GM12891 (cell line): ENCODE results near the gene CDS2.
A peak's percentile ranks its signal among the peaks of the same experiment; 100 is the strongest.

Experiments
- DNase-seq: peaks from one replicate; pipeline ENCODE4 v3.0.0; 2011; ENCODE audit warnings: low spot score; ENCODE audit not compliant: insufficient read length
- FAIRE-seq: peaks from 2 replicates; lab custom pipeline; 2011; peaks lifted over from hg19 to GRCh38; lab: Jason Lieb, UNC
- PAX5 ChIP-seq: IDR thresholded peaks from 2 replicates; pipeline ENCODE4 v1.6.1; 2011; ENCODE audit warnings: low read length, moderate library complexity, mild to moderate bottlenecking; ENCODE audit not compliant: insufficient read depth, severe bottlenecking
- POLR2A ChIP-seq: IDR thresholded peaks from 2 replicates; pipeline ENCODE4 v1.6.1; 2011; ENCODE audit warnings: low read depth, low read length, control low read depth
- POLR2AphosphoS5 ChIP-seq: IDR thresholded peaks from 2 replicates; pipeline ENCODE4 v1.6.1; 2011; ENCODE audit warnings: low read depth, low read length, control low read depth
- POU2F2 ChIP-seq: IDR thresholded peaks from 2 replicates; pipeline ENCODE4 v1.6.1; 2011; ENCODE audit warnings: low read depth, mild to moderate bottlenecking, control low read depth, low read length, moderate library complexity
- SPI1 ChIP-seq: IDR thresholded peaks from 2 replicates; pipeline ENCODE4 v1.6.1; 2011; ENCODE audit warnings: low read depth, low read length, control low read depth
- TAF1 ChIP-seq: IDR thresholded peaks from 2 replicates; pipeline ENCODE4 v1.6.1; 2011; ENCODE audit warnings: low read depth, low read length, control low read depth

The CDS2 gene

GRCh38 chr20:5161536-5162164, 34.8 kb downstream of the CDS2 start:
- DNase-seq, result no peak
- TF ChIP-seq PAX5 (no peak), POLR2A (no peak), POLR2AphosphoS5 (no peak), TAF1 (no peak), POU2F2 (no peak), SPI1 (no peak)
- FAIRE-seq, result no peak

- no peak for FAIRE-seq
- no peak for TF ChIP-seq SPI1
- no peak for DNase-seq
These were observed 38.1 kb downstream of the CDS2 start for GRCh38 chr20:5164645-5165625.

- FAIRE-seq (no peak), DNase-seq (no peak)
- TF ChIP-seq POLR2A, result no peak
- no peak for TF ChIP-seq PAX5
- no peak for TF ChIP-seq POU2F2
- TF ChIP-seq POLR2AphosphoS5, result no peak
- no peak for TF ChIP-seq SPI1
- no peak for TF ChIP-seq TAF1
These were observed 42.0 kb downstream of the CDS2 start for GRCh38 chr20:5168651-5169396.

DNA sequence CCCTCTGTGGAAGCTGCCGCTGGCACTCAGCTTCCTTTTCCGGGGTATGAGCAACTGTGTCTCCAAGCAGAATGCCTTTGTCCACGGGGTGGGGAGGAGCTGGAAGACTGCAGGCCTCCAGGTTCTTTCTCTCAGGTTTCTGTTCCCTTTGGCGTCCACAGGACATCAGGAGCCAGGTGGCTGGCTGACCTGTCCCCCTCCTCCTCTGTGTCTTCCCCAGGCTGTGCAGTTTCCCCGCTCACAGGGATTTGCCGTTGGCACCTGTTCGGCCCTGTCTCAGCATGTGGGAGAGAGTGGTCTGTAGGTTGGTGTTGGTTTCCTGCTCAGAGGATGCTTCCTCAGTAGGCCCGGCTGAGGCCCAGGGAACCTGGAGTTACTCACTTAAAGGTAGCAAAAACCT, 43.5 kb downstream of the CDS2 start:
- TF ChIP-seq POU2F2, result no peak
- no peak for TF ChIP-seq TAF1
- no peak for TF ChIP-seq POLR2A
- TF ChIP-seq SPI1, result no peak
- TF ChIP-seq PAX5, result no peak
- no peak for TF ChIP-seq POLR2AphosphoS5
- DNase-seq, result no peak
- no peak for FAIRE-seq

DNA sequence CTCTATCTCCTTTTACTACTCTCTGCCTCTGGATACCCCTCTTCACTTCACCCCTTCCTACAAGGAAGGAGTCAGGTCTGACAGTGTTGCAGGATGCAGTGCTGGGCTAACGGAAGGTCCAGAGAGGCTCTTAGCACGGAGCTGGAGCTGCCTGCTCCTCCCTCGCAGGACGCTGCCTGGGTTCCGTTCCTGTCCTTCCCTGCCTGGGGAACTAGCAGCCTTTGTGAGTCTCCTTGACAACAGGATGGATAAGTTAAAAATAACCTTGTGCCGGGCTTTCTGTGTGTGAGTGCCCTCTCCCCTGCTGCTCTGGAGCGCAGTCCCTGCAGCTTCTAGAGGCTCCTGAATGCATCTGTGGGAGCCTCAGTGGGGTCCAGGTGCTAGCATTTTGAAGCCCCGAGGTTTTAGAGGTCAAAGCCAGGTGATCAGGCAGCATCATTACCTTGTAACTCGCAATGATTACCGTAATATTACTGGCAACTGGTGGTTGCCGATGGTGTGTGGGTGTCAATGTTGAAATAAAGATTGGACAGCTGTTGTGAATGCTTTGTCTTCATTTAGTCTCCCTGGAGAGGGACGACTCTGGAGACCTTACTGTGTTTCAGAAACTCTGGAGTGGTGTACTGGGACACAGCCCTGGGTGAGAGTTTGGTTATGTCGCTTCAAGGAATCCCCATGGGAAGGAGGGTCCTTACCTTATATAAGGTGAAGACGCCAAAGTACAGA, 44.4 kb downstream of the CDS2 start:
- TF ChIP-seq POLR2A, result no peak
- TF ChIP-seq PAX5, result no peak
- TF ChIP-seq SPI1, result no peak
- no peak for TF ChIP-seq TAF1
- no peak for TF ChIP-seq POLR2AphosphoS5
- no peak for TF ChIP-seq POU2F2
- DNase-seq, result no peak
- FAIRE-seq, result no peak

DNA sequence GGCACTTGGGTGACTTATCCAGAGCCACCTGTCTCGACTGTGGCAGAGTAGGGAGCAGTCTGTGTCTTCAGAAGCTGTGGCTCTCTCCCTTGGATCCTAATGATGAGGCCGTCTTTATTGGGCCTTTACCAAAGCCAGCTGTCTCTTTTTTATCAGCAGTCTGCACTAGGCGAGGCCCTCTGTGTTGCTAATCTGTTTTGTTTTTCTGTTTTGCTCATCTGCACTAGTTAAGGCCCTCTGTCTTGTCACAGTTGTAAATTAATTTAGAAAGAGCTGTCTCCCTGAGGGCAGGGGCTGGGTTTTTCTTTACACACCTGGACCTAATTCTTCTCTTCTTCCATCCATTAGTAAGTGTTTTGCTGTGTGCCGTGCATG, 45.0 kb downstream of the CDS2 start:
- TF ChIP-seq PAX5 (no peak), SPI1 (no peak)
- no peak for DNase-seq
- no peak for FAIRE-seq

DNA sequence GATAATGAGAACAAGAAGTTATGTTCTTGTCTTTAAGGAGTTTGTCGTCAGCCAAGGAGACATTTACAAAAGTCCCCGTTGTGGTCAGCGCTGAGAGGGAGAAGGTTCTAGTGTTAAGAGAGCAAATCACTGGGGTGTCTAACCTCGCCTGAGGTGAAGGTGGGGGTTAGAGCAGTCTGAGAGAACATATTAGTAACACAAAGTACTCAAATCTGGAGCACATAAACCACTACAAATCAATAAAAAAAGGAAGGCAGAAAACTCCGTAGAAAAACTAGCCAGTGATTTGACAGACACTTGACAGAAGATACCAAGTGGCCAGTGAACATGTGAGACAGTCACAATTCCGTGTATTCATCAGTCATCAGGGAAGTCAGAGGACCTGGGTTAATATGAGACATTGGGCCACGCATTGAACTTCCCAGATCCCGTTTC, 45.4 kb downstream of the CDS2 start:
- FAIRE-seq (no peak), DNase-seq (no peak)
- TF ChIP-seq POLR2A (no peak), SPI1 (0 out of 2 replicates have a peak, but pooled peaks have one; percentile 23), POU2F2 (no peak), PAX5 (no peak), POLR2AphosphoS5 (no peak), TAF1 (no peak)

DNA sequence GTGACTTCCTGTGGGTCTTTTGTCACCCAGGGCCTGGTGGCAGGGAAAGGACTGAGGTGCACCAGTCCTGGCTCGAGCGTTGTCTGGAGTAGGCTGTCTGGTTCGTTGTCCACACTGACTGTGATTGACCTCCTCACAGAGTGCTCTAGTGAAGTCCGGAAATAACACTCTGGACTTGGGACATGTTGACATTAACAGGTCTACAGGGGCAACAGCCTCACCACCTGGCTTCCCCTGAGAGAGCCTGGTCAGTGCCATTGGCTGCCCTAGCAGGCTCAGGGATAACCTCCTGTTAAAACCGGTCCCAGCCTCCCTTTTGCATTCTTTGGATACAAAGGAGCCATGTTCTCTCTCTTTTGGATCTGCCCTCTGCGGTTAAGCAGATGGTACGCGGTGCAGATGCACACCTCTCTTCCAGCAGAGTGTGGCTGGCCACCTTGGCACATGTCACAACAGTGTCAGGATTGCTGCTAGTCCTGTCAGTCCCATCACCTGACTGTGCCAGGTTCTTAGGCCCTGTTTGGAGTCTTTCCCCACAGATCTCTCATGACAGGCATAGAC, 46.2 kb downstream of the CDS2 start:
- FAIRE-seq, result no peak
- DNase-seq, result no peak
- no peak for TF ChIP-seq POLR2A
- no peak for TF ChIP-seq PAX5
- no peak for TF ChIP-seq TAF1

GRCh38 chr20:5173751-5174150, 46.9 kb downstream of the CDS2 start:
- 0 out of 2 replicates have a peak, but pooled peaks have one; percentile 2 for TF ChIP-seq SPI1
- TF ChIP-seq PAX5, result no peak
- no peak for TF ChIP-seq POLR2A
- no peak for DNase-seq
- FAIRE-seq, result no peak

DNA sequence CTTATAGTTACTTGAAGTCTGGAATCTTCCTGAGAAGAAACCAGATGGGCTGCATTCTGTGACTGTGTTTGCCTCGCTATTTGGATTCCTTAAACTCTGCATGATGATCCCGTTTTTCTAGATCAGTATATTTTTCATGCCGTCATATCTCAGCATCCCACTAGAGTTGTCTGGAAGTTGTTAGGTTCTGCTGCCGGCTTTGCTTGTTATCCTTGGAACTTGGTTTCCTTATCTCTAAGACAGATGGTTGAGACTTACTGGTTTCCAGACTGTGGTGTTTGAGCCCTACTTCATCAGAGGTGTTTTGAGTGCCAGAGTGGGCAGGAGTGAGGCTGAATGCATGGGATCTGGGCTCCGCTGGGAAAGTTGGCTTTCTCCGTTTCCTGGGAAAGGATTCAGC, 50.3 kb downstream of the CDS2 start:
- TF ChIP-seq POLR2A (no peak), TAF1 (no peak), PAX5 (no peak), POU2F2 (no peak), SPI1 (no peak), POLR2AphosphoS5 (no peak)
- DNase-seq, result no peak
- FAIRE-seq, result no peak
